Cardiac fibroblast (primary cell): ENCODE measurements around the gene NPAT.
"Not testable (repeated sequence)": the region's sequence is repeated elsewhere in the genome, so short reads cannot be mapped to it uniquely, and the experiment has no call there.

Experiments used
- DNase-seq, 2 donors: peaks; one replicate each; pipeline versions ENCODE4 v3.0.0 to v3.0.0-alpha.2; 2010; ENCODE audit warnings: low read depth in 2 of 2
- H3K4me3 ChIP-seq, 2 donors: replicated peaks in 1 of 2; 1 replicate in 1 of 2; 2 replicates in 1 of 2; pipeline ENCODE4 v1.5.1; 2011; ENCODE audit warnings: low read depth in 2 of 2, low read length in 2 of 2, mild to moderate bottlenecking in 2 of 2, moderate library complexity in 1 of 2
- TF ChIP-seq, protein P1 (sequence below): IDR thresholded peaks from one replicate; pipeline ENCODE4 v1.5.1; 2011; ENCODE audit warnings: low read depth, mild to moderate bottlenecking, low read length, inconsistent platforms

NPAT gene

DNA sequence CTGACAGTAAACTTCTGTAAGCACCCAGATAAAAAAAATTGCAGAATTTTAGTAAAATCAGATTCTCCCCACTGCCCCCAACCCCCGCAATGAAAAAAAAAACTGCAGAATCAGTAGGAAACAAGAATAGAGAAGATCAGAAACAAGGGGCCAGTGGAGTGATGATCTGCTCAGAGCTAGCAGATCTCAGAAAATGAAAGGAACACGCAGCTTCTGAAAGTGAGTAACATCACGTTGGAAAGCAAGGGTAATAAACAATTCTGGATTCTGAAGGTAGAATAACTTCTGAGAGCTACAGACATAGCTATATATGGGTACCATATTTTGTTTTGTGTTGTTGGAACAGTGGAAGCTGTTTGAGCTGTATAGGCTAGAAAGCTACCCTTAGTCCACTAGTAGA is 77.8 kb downstream of the NPAT start:
- no peak for DNase-seq
- H3K4me3 ChIP-seq, result no peak overlapping the region
- TF ChIP-seq, protein P1, sequence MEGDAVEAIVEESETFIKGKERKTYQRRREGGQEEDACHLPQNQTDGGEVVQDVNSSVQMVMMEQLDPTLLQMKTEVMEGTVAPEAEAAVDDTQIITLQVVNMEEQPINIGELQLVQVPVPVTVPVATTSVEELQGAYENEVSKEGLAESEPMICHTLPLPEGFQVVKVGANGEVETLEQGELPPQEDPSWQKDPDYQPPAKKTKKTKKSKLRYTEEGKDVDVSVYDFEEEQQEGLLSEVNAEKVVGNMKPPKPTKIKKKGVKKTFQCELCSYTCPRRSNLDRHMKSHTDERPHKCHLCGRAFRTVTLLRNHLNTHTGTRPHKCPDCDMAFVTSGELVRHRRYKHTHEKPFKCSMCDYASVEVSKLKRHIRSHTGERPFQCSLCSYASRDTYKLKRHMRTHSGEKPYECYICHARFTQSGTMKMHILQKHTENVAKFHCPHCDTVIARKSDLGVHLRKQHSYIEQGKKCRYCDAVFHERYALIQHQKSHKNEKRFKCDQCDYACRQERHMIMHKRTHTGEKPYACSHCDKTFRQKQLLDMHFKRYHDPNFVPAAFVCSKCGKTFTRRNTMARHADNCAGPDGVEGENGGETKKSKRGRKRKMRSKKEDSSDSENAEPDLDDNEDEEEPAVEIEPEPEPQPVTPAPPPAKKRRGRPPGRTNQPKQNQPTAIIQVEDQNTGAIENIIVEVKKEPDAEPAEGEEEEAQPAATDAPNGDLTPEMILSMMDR, result no peak

DNA sequence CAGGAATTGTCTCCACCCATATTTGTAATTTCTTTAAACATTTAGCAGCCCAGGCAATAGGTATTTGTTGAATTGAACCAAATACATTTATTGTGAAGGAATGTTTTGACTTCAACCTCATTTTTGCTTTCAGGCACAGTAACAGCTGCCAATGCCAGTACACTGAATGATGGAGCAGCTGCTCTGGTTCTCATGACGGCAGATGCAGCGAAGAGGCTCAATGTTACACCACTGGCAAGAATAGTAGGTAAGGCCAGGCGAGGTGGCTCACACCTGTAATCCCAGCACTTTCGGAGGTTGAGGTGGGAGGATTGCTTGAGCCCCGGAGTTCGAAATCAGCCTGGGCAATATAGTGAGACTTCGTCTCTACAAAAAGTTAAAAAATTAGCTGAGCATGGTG is 80.1 kb downstream of the NPAT start:
- DNase-seq, result no peak
- H3K4me3 ChIP-seq, result no peak overlapping the region
- TF ChIP-seq, protein P1, result no peak

DNA sequence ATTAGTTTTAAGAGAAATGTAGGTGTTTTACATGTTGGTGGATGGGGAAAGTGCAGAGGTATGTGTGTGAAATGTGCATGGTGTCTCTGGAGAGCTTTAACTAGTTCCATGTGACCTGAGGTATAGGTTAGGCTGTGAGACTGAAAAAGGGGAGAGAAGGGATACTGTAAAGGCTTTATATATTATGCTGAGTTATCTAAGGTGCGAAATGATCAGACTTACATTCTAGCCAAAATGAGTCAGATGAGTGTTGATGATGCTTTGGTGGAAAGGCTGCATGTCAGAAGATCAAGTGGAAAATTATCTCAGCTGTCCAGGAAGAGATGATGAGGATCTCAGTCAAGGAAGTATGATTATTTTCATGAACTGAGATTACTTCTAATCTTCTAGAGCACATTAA is 85.2 kb downstream of the NPAT start:
- no peak for DNase-seq
- TF ChIP-seq, protein P1, result no peak
- H3K4me3 ChIP-seq, result no peak overlapping the region

DNA sequence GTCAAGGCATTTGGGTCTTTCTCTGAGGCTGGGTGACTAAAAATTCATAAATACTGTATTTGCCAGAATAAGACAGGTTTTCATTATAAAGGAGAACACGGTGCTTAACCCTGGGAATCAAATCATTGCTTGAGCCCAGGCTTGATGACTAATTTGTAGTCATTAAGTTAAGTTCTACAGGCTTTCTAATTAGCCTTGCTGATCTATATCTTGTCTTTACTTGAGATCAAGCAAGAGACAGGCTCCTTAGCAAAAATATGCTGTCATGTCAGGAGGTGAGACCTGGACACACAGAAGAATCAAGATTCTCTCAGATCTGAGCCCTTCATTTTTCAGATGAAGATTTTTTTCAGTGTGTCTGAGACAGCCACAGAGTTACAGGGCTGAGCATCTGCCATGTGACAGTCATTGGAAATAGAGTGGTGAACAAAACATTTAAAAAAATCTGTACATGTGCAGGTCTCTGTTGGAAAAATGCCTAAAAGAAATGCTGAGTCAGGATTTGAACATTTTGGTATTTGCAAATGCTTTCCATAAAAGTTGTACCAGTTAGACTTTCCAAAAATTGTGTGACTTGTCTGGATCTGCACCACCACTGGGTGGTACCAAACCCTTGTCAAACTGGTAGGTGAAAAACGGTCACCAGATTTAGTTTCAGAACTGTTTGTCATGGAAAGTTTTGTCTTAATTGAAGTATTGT is 86.4 kb downstream of the NPAT start:
- peak; percentile 32 to 51 for DNase-seq
- TF ChIP-seq, protein P1, result peak; percentile 18
- no peak overlapping the region for H3K4me3 ChIP-seq

DNA sequence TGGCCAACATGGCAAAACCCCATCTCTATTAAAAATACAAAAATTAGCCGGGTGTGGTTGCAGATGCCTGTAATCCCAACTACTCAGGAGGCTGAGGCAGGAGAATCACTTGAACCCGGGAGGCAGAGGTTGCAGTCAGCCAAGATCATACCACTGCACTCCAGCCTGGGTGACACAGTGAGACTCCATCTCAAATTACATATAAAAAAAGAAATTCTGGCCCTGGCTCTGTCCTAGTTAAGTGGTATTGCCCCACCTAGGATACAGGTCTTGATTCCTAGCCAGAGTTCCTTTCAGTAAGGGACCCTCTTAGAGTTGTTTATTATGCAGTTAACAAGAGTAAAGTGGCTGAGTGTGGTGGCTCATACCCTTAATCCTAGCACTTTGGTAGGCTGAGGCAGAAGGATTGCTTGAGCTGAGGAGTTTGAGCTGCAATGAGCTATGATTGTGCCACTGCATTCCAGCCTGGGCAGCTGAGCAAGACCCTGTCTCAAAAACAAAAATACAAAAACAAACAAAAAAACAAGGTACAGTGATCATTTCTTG is 89.4 kb downstream of the NPAT start:
- H3K4me3 ChIP-seq, DNase-seq: not testable (repeated sequence)

DNA sequence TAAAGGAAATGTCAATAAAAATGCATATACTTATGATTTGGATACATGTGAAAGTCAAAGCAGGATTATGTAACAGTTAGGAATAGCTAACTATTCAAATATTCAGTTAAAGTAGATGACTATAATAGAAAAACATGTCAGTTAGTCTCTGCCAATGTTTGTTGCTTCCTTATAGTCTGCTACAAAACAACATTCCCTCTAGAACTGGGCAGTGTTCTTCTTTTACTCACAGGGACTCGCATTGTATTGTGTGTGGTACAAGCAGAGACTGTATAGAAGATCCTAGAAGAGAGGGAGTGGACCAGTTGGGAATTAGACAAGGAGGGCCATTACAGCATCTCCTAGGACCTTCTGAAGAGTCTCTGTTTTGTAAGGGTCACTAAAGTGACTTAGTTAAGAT is 90.4 kb downstream of the NPAT start:
- peak in 1 of 2 donors; percentile 66 for DNase-seq
- no peak overlapping the region for H3K4me3 ChIP-seq
- TF ChIP-seq, protein P1, result no peak

DNA sequence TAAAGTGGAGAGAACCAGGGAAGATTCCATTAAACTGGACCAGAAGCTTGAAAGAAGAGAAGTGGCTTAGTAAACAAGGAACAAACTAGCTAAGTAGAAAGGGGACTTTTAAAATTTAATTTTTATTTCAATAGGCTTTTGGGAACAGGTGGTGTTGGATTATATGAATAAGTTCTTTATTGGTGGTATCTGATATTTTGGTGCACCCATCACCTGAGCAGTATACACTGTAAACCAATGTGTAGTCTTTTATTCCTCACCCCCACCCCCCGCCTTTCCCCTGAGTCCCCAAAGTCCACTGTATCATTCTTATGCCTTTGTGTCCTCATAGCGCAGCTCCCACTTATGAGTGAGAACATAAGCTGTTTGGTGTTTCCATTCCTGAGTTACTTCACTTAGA is 93.7 kb downstream of the NPAT start:
- TF ChIP-seq, protein P1, result no peak
- DNase-seq, result no peak

More for the DNA sequence above, 93.7 kb downstream of the NPAT start:
- no peak overlapping the region for H3K4me3 ChIP-seq
